Esophagus (tissue), 2 donors: Measurements from ENCODE around the gene MRPL43. TPM values are rescaled to one million over a fixed set of nuclear protein-coding genes. Genes with fewer than 3 reads are reported as not detected.

Experiments
- H3K27ac ChIP-seq, 2 donors: one replicate each; pipeline ENCODE4 v1.5.1; 2013; ENCODE audit warnings: low read depth in 2 of 2, mild to moderate bottlenecking in 2 of 2, inconsistent platforms in 1 of 2, low read length in 1 of 2, moderate library complexity in 1 of 2
- H3K27me3 ChIP-seq, 2 donors: one replicate each; pipeline ENCODE4 v1.6.1; 2013; ENCODE audit warnings: low read length in 2 of 2, control low read depth in 1 of 2, mild to moderate bottlenecking in 1 of 2; ENCODE audit not compliant: insufficient read depth in 2 of 2, control insufficient read depth in 1 of 2
- H3K36me3 ChIP-seq, 2 donors: one replicate each; pipeline ENCODE4 v1.6.1; 2013; ENCODE audit warnings: low read length in 1 of 2; ENCODE audit not compliant: control insufficient read depth in 2 of 2, insufficient read depth in 2 of 2
- H3K4me1 ChIP-seq, 2 donors: one replicate each; pipeline ENCODE4 v1.6.1; 2013; ENCODE audit warnings: low read length in 1 of 2; ENCODE audit not compliant: control insufficient read depth in 2 of 2, insufficient read depth in 2 of 2
- H3K4me3 ChIP-seq, 2 donors: one replicate each; pipeline ENCODE4 v1.5.1; 2013; ENCODE audit warnings: low read length in 2 of 2, mild to moderate bottlenecking in 2 of 2, low read depth in 1 of 2, moderate library complexity in 1 of 2
- H3K9me3 ChIP-seq, 2 donors: one replicate each; pipeline ENCODE4 v1.6.1; 2013; ENCODE audit warnings: mild to moderate bottlenecking in 2 of 2, low read depth in 1 of 2, low read length in 1 of 2, moderate library complexity in 1 of 2; ENCODE audit not compliant: control insufficient read depth in 2 of 2, insufficient read depth in 1 of 2
- WGBS, 2 donors: extraction: QIAGEN DNeasy Blood & Tissue Kit; methylation state at CpG; one replicate each; pipeline ENCODE4 v1.1.7; 2013; 5-methylcytosine and 5-hydroxymethylcytosine counted together
- polyA plus RNA-seq, 2 donors: library from polyadenylated mRNA; stranded (reverse); fragments of 200-250 nt; gene quantifications; one replicate each; pipeline ENCODE4 v1.2.3, GENCODE V29; 2013
- donor health status: healthy with polysubstance abuse.
- donor health status: Bipolar disorder and iron deficiency.

The MRPL43 gene
- polyA plus RNA-seq, 2 donors = 60.6 to 89.1 TPM

DNA sequence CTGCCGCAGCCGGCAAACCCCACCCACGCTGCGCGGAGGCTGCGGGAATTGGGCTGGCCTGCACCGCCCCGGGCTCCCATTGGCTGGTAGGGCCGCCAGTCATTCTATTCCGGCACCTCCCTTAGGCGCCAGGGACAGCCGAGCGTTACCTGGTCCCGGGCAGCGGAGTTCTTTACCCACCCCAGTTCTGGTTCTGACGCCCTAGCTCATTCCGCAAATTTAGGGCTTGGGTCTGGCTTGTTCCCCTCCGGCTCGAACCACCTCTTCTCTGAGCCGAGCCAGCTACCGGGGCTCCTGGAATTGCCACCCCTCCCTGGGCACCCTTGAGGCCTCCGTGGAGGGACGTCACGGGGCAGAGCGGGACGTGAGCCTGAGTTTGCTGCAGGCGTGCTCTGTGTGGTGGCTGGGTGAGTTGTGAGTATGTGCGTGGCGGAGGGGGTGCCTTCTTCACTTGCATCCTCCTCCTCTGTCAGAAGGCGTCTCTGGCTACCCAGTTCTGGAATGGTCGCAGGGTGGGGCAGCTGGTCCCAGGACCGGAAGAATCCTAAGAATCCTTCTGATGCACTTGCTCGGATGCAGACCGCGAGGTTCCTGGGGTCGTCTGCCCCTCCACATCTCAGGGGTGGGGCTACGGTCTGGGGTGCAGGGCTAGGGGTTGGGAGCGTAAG, 44.0 kb upstream of the MRPL43 start, which contains the start of the genes PDZD7 and SFXN3:
TSS of gene PDZD7 (minus strand) at position 2 of the 668 bp plus-strand sequence. CDS start 910 bp downstream, outside the sequence.
TSS of gene SFXN3 (plus strand) at position 107 of the 668 bp plus-strand sequence. CDS start 3,461 bp downstream, outside the sequence.
- WGBS, 2 donors = 0% methylated on average over 38 of the region's 38 CpGs
- Histone ChIP-seq H3K27me3 (no peaks in the 10 kb centered on the region), H3K27ac (peak within 1 kb of the TSS; percentile 91 to 96), H3K4me3 (peak within 1 kb of the TSS; percentile 63), H3K9me3 (no peaks in the 10 kb centered on the region), H3K36me3 (peaks cover 3 to 9% of the 10 kb centered on the region in 2 donors), H3K4me1 (peaks cover 3 to 11% of the 10 kb centered on the region in 2 donors)

DNA sequence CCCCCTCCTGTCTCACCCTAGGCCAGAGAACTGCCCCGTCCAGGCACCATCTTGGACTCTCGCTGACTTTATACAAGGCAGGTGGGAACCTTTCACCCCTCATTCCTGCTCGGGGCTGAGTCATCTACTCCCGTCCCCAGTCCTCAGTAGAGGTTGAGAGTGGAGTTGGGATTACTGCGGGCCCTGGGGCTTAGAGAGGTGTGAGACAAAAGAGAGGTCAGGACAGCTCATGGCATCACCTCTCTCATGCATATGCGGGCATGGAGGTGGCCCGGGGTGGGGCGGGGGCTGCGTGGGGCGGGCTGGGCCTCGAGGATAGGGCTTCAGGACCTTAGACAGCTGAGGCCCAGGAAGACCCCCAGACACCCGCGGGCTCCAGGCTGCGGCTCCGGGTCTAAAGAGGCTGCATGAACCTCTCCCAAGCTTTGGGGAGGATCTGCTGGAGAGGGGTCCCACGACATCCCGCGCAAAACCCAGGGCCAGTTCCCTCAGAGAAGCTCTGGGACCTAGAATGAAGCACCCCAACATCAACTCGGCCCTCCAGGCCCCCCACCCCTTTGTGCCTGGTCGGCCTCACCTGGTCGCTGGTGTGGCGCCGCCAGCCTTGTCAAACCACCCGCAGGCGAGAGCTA, 43.3 kb upstream of the MRPL43 start:
- peak overlapping the region in 1 of 2 donors; percentile 45 for H3K27ac ChIP-seq
- H3K36me3 ChIP-seq = peaks cover 3 to 4% of the 10 kb centered on the region in 2 donors
- H3K4me3 ChIP-seq = peak overlapping the region; percentile 63
- WGBS, 2 donors = 9 to 10% methylated on average over 19 to 25 of the region's 25 CpGs
- H3K27me3 ChIP-seq = no peaks in the 10 kb centered on the region
- H3K9me3 ChIP-seq = no peaks in the 10 kb centered on the region
- H3K4me1 ChIP-seq = peaks cover 3 to 11% of the 10 kb centered on the region in 2 donors

- Histone ChIP-seq H3K36me3 (no peaks in the 10 kb centered on the region), H3K9me3 (no peaks in the 10 kb centered on the region), H3K4me3 (no peak overlapping the region), H3K27ac (no peak overlapping the region), H3K27me3 (no peaks in the 10 kb centered on the region), H3K4me1 (peaks cover 3 to 11% of the 10 kb centered on the region in 2 donors)
- 59 to 60% methylated on average over 26 to 27 of the region's 27 CpGs for WGBS, 2 donors
These were observed 42.4 kb upstream of the MRPL43 start for GRCh38 chr10:101029520-101030295.

DNA sequence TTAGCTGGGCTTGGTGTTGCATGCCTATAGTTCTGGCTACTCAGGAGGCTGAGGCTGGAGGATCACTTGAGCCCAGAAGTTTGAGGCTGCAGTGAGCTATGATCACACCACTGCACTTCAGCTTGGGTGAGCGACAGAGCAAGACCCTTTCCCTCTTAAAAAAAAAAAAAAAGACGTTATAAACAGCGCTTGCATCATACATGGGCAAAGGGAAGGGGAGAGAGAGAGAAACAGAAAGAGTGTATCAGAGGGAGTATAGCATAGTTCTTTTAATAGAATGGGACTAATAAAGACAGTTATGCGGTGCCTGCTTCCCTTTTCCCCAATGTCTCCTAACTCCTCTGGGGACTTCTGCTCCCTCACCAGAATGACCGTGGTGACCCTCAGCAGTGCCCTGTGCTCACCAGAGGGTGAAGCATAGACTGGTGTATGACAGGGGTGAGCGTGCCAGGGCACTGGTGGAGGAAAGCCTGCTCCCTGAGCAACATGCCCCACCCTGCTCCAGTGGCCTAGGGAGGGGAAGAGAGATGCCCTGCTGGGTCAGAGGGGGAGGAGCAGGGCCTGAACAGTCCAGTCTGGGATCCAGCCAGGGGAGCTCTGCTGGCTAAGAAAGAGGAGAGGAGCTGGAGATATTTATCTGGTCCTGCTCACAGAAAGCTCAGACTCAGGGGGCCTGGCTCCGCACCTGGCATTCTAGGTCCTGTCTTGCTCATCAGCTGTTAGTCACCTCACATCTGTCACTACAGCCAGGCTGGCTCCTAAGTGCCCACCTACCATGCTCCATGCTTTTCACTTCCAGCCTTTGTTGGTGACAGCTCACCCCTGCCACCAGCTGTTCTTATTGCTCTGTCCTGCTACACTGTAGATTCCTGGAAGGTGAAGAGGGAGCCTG, 41.4 kb upstream of the MRPL43 start:
- Histone ChIP-seq H3K4me3 (no peak overlapping the region), H3K27ac (no peak overlapping the region), H3K9me3 (no peaks in the 10 kb centered on the region), H3K4me1 (peaks cover 3 to 11% of the 10 kb centered on the region in 2 donors), H3K36me3 (no peaks in the 10 kb centered on the region), H3K27me3 (no peaks in the 10 kb centered on the region)
- 73 to 74% methylated on average over 7 of the region's 7 CpGs for WGBS, 2 donors

DNA sequence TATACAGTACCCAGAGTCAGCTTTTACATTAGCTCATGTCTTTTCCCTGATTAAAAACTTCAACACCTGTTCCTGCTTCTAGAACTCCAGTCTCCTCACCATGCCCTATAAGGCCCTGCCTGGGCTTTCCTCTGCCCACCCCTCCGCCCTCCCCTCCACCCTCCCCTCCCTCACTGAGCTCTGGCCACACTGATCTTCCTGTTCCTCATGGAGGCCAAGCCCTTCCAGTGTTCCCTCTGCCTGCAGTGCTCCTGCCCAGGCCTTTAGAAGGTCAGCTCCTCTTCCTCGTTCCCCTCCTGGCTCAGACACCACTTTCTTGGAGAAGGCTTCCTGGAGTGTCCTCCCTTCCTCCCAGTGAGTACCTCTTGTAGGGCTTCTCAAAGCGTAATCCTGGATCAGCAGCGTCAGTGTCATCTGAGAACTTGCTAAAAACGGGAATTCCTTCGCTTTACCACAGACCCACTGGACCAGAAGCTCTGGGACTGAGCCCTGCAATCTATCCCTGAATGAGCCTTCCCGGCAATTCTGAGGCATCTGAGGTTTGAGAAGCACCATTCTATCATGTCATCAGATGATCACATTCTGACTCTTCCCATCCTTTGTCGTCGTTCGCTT, 39.9 kb upstream of the MRPL43 start:
- H3K4me1 ChIP-seq = peaks cover 0 to 6% of the 10 kb centered on the region in 2 donors
- no peak overlapping the region for H3K27ac ChIP-seq
- H3K9me3 ChIP-seq = no peaks in the 10 kb centered on the region
- no peak overlapping the region for H3K4me3 ChIP-seq
- 78 to 85% methylated on average over 10 of the region's 10 CpGs for WGBS, 2 donors
- H3K27me3 ChIP-seq = no peaks in the 10 kb centered on the region
- H3K36me3 ChIP-seq = no peaks in the 10 kb centered on the region

DNA sequence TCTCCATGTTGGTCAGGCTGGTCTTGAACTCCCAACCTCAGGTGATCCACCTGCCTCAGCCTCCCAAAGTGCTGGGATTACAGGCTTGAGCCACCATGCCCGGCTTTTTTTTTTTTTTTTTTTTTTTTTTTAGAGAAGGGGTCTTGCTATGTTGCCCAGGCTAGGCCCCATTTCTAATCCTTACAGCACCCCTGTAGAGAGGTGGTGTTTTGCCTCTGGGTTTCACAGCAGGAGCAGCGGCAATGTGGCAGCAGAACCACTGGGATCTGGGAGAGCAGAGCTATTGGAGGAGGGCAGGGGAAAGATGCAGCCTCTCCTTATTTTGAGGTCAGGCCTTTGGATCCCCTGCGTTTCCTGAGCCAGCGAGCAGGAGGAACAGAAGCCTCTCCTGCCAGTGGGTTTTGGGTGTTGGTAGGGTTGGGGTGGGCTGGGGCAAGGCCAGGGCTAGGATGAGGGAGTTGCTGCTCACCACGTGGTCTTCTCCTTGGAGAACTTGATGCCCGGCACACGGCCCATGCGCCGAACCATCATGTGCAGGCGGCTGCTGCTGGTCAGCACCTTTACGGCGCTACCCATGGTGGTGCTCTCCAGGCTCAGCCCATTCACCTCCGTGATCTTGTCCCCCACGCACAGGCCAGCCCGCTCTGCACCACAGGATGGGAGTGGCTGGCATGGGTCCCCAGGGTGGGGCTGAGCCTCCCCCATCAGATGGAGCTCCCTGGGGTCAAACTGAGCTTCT, 35.8 kb upstream of the MRPL43 start:
- H3K27me3 ChIP-seq = no peaks in the 10 kb centered on the region
- no peak overlapping the region for H3K4me3 ChIP-seq
- H3K9me3 ChIP-seq = peaks cover 0 to 2% of the 10 kb centered on the region in 2 donors
- H3K27ac ChIP-seq = no peak overlapping the region
- no peaks in the 10 kb centered on the region for H3K4me1 ChIP-seq
- WGBS, 2 donors = 92 to 94% methylated on average over 15 of the region's 15 CpGs
- no peaks in the 10 kb centered on the region for H3K36me3 ChIP-seq

- WGBS, 2 donors = 87% methylated on average over 11 of the region's 11 CpGs
- no peaks in the 10 kb centered on the region for H3K4me1 ChIP-seq
- H3K4me3 ChIP-seq = no peak overlapping the region
- H3K9me3 ChIP-seq = peaks cover 0 to 2% of the 10 kb centered on the region in 2 donors
- H3K27me3 ChIP-seq = no peaks in the 10 kb centered on the region
- H3K27ac ChIP-seq = no peak overlapping the region
- H3K36me3 ChIP-seq = no peaks in the 10 kb centered on the region
These were observed 34.5 kb upstream of the MRPL43 start for GRCh38 chr10:101021692-101022251.

- Histone ChIP-seq H3K36me3 (no peaks in the 10 kb centered on the region), H3K27me3 (no peaks in the 10 kb centered on the region)
- 68 to 87% methylated on average over 4 of the region's 4 CpGs for WGBS, 2 donors
These were observed 33.9 kb upstream of the MRPL43 start for GRCh38 chr10:101021239-101021638.

More at GRCh38 chr10:101021239-101021638, 33.9 kb upstream of the MRPL43 start:
- peaks cover 0 to 2% of the 10 kb centered on the region in 2 donors for H3K9me3 ChIP-seq
- no peaks in the 10 kb centered on the region for H3K4me1 ChIP-seq
- H3K27ac ChIP-seq = no peak overlapping the region
- no peak overlapping the region for H3K4me3 ChIP-seq
